Measurements from ENCODE around the gene URB2.

DNA sequence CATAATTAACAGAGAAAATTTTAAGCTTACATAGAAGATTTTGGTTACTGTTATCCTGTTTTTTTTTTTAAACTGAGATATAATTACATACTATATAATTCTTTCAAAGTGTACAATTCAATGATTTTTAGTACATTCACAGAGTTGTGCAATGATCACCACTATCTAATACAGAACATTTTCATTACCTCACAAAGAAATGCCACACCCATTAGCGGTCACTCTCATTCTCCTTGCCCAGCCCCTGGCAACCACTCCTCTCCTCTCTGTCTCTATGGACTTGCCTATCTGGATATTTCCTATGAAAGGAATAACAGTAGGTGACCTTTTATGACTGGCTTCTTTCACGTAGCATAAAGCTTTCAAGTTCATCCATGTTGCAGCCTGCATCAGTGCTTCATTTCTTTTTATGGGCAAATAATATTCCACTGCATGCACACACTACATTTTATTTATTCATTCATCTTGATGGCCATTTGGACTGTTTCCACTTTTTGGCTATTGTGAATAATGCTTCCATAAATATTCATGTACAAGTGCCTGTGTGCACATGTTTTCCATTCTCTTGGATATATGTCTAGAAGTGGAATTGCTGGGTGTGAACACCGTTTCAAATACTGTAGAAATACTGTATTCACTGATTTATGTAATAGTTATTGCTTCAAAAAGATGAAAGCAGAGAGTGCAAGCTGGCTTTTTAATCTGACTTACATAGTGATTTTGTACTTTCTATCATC, 26.7 kb upstream of the URB2 start:
- TF ChIP-seq FOSL1 (IDR thresholded peaks at IDR 0.05; ENCODE audit: low read depth) (no peak), EZH2 (IDR thresholded peaks at IDR 0.05) (no peak), MAX (IDR thresholded peaks at IDR 0.05) (no peak), TCF7L2 (IDR thresholded peaks at IDR 0.05; ENCODE audit: borderline replicate concordance, extremely low read depth, insufficient read depth, insufficient read length) (no peak), POLR2A (IDR thresholded peaks at IDR 0.05; ENCODE audit: borderline replicate concordance, extremely low read depth, insufficient read depth, insufficient read length) (no peak)
- TF ChIP-seq, protein P1, sequence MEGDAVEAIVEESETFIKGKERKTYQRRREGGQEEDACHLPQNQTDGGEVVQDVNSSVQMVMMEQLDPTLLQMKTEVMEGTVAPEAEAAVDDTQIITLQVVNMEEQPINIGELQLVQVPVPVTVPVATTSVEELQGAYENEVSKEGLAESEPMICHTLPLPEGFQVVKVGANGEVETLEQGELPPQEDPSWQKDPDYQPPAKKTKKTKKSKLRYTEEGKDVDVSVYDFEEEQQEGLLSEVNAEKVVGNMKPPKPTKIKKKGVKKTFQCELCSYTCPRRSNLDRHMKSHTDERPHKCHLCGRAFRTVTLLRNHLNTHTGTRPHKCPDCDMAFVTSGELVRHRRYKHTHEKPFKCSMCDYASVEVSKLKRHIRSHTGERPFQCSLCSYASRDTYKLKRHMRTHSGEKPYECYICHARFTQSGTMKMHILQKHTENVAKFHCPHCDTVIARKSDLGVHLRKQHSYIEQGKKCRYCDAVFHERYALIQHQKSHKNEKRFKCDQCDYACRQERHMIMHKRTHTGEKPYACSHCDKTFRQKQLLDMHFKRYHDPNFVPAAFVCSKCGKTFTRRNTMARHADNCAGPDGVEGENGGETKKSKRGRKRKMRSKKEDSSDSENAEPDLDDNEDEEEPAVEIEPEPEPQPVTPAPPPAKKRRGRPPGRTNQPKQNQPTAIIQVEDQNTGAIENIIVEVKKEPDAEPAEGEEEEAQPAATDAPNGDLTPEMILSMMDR (IDR thresholded peaks at IDR 0.05 in 2 of 3, conservative IDR thresholded peaks at IDR 0.05 in 1 of 3; ENCODE audit: borderline replicate concordance in 1 of 3, insufficient read depth in 1 of 3, low read depth in 2 of 3, low read length in 2 of 3): no peak
